Mesendoderm (in vitro differentiated cells): ENCODE measurements around the gene TNS1.

Source experiments
- DNase-seq: peaks from one replicate; pipeline ENCODE4 v3.0.0; 2013
- H2AK5ac ChIP-seq: 2 replicates; pipeline ENCODE4 v1.6.1; 2013; ENCODE audit warnings: low read length, inconsistent platforms
- H2BK120ac ChIP-seq: 2 replicates; pipeline ENCODE4 v1.6.1; 2013; ENCODE audit warnings: low read depth, mild to moderate bottlenecking, low read length, moderate library complexity, mixed read lengths
- H2BK15ac ChIP-seq: replicated peaks from 2 replicates; pipeline ENCODE4 v1.6.1; 2013; ENCODE audit warnings: low read depth, mild to moderate bottlenecking, moderate library complexity
- H2BK5ac ChIP-seq: 2 replicates; pipeline ENCODE4 v1.6.1; 2013; ENCODE audit warnings: low read length, inconsistent platforms
- H3K18ac ChIP-seq: 2 replicates; pipeline ENCODE4 v1.6.1; 2013; ENCODE audit warnings: mild to moderate bottlenecking, low read length, mixed read lengths
- H3K23ac ChIP-seq: one replicate; pipeline ENCODE4 v1.6.1; 2013; ENCODE audit warnings: low read length
- H3K27ac ChIP-seq: 2 replicates; pipeline ENCODE4 v1.5.1; 2013; ENCODE audit warnings: low read depth, mild to moderate bottlenecking, inconsistent platforms, low read length, moderate library complexity
- H3K27me3 ChIP-seq: 2 replicates; pipeline ENCODE4 v1.6.1; 2013; ENCODE audit warnings: low read length, control low read depth, mild to moderate bottlenecking, inconsistent platforms; ENCODE audit not compliant: insufficient read depth, poor library complexity
- H3K36me3 ChIP-seq: 2 replicates; pipeline ENCODE4 v1.6.1; 2013; ENCODE audit warnings: low read length, inconsistent platforms; ENCODE audit not compliant: control insufficient read depth, insufficient read depth
- H3K4ac ChIP-seq: one replicate; pipeline ENCODE4 v1.6.1; 2013; ENCODE audit warnings: low read depth, mild to moderate bottlenecking, low read length, moderate library complexity
- H3K4me1 ChIP-seq: 2 replicates; pipeline ENCODE4 v1.6.1; 2013; ENCODE audit warnings: low read depth, low read length, inconsistent platforms; ENCODE audit not compliant: control insufficient read depth
- H3K4me2 ChIP-seq: 2 replicates; pipeline ENCODE4 v1.6.1; 2013; ENCODE audit warnings: low read length
- H3K4me3 ChIP-seq: 2 replicates; pipeline ENCODE4 v1.5.1; 2013; ENCODE audit warnings: mild to moderate bottlenecking, low read length
- H3K56ac ChIP-seq: one replicate; pipeline ENCODE4 v1.6.1; 2013; ENCODE audit warnings: low read length
- H3K79me1 ChIP-seq: 2 replicates; pipeline ENCODE4 v1.6.1; 2013; ENCODE audit warnings: low read length, inconsistent platforms
- H3K79me2 ChIP-seq: 2 replicates; pipeline ENCODE4 v1.6.1; 2013; ENCODE audit warnings: mild to moderate bottlenecking, low read length; ENCODE audit not compliant: control insufficient read depth, insufficient read depth
- H3K9ac ChIP-seq: 2 replicates; pipeline ENCODE4 v1.6.1; 2013; ENCODE audit warnings: low read length, inconsistent platforms
- H4K5ac ChIP-seq: one replicate; pipeline ENCODE4 v1.6.1; 2013; ENCODE audit warnings: low read length
- H4K8ac ChIP-seq: one replicate; pipeline ENCODE4 v1.6.1; 2013; ENCODE audit warnings: low read depth, mild to moderate bottlenecking, control low read depth, low read length, moderate library complexity
- WGBS: extraction: QIAGEN DNeasy Blood & Tissue Kit; methylation state at CpG from one replicate; pipeline ENCODE4 v1.1.7; 2013; ENCODE audit warnings: low lambda C conversion rate, missing lambda C conversion rate; ENCODE audit not compliant: insufficient coverage; ENCODE audit errors: extremely low coverage; 5-methylcytosine and 5-hydroxymethylcytosine counted together

The TNS1 gene

GRCh38 chr2:218031771-218032257 lies 29.0 kb upstream of the TNS1 start:
- no peak overlapping the region for H2BK15ac ChIP-seq
- no peak overlapping the region for H2BK120ac ChIP-seq
- no peaks in the 10 kb centered on the region for H3K79me1 ChIP-seq
- no CpG with 5 or more reads among the region's 7 CpGs for WGBS
- H3K27ac ChIP-seq: no peak overlapping the region
- no peak overlapping the region for H2BK5ac ChIP-seq
- H3K9ac ChIP-seq: no peak overlapping the region
- no peak overlapping the region for H3K56ac ChIP-seq
- H4K5ac ChIP-seq: no peak overlapping the region
- no peaks in the 10 kb centered on the region for H3K36me3 ChIP-seq
- no peaks in the 10 kb centered on the region for H3K79me2 ChIP-seq
- no peak overlapping the region for H3K4me3 ChIP-seq
- no peak overlapping the region for H3K4me2 ChIP-seq
- no peak overlapping the region for H3K18ac ChIP-seq
- no peaks in the 10 kb centered on the region for H3K4me1 ChIP-seq
- no peak overlapping the region for H2AK5ac ChIP-seq
- H3K23ac ChIP-seq: no peak overlapping the region
- no peak for DNase-seq
- no peak overlapping the region for H3K4ac ChIP-seq
- H4K8ac ChIP-seq: no peak overlapping the region
- H3K27me3 ChIP-seq: peaks cover 3% of the 10 kb centered on the region

- Histone ChIP-seq H3K4me2 (no peak overlapping the region), H4K5ac (no peak overlapping the region), H3K9ac (no peak overlapping the region), H3K4ac (no peak overlapping the region), H3K36me3 (no peaks in the 10 kb centered on the region), H4K8ac (no peak overlapping the region), H3K18ac (no peak overlapping the region), H2BK120ac (no peak overlapping the region), H2BK5ac (no peak overlapping the region), H3K56ac (no peak overlapping the region), H2BK15ac (no peak overlapping the region), H3K27me3 (peaks cover 3% of the 10 kb centered on the region), H3K4me1 (no peaks in the 10 kb centered on the region), H3K79me2 (no peaks in the 10 kb centered on the region), H3K79me1 (no peaks in the 10 kb centered on the region), H3K4me3 (no peak overlapping the region), H3K27ac (no peak overlapping the region), H2AK5ac (no peak overlapping the region), H3K23ac (no peak overlapping the region)
- WGBS: 100% methylated on average over 1 of the region's 1 CpG
- DNase-seq: no peak
These were observed 28.5 kb upstream of the TNS1 start for GRCh38 chr2:218031261-218031660.

- Histone ChIP-seq H4K5ac (no peak overlapping the region), H3K27me3 (peaks cover 3% of the 10 kb centered on the region), H3K79me2 (no peaks in the 10 kb centered on the region), H3K56ac (no peak overlapping the region), H2BK5ac (no peak overlapping the region), H3K9ac (no peak overlapping the region), H3K36me3 (no peaks in the 10 kb centered on the region), H2AK5ac (no peak overlapping the region), H3K4me2 (no peak overlapping the region), H3K79me1 (no peaks in the 10 kb centered on the region), H4K8ac (no peak overlapping the region), H2BK15ac (no peak overlapping the region), H2BK120ac (no peak overlapping the region), H3K27ac (no peak overlapping the region), H3K23ac (no peak overlapping the region), H3K4ac (no peak overlapping the region), H3K18ac (no peak overlapping the region), H3K4me1 (no peaks in the 10 kb centered on the region), H3K4me3 (no peak overlapping the region)
- no peak for DNase-seq
- WGBS: no CpG with 5 or more reads among the region's 7 CpGs
These were observed 27.8 kb upstream of the TNS1 start for GRCh38 chr2:218030409-218031195.

- no peak overlapping the region for H2BK120ac ChIP-seq
- no peak overlapping the region for H4K5ac ChIP-seq
- H2BK15ac ChIP-seq: no peak overlapping the region
- H3K4me3 ChIP-seq: no peak overlapping the region
- H2BK5ac ChIP-seq: no peak overlapping the region
- H3K4me2 ChIP-seq: no peak overlapping the region
- no peak overlapping the region for H3K18ac ChIP-seq
- H3K27ac ChIP-seq: no peak overlapping the region
- no peaks in the 10 kb centered on the region for H3K79me1 ChIP-seq
- WGBS: no CpG with 5 or more reads among the region's 17 CpGs
- DNase-seq: no peak
- no peak overlapping the region for H3K56ac ChIP-seq
- H4K8ac ChIP-seq: no peak overlapping the region
- peaks cover 3% of the 10 kb centered on the region for H3K27me3 ChIP-seq
- no peak overlapping the region for H3K9ac ChIP-seq
- no peak overlapping the region for H3K23ac ChIP-seq
- H3K36me3 ChIP-seq: no peaks in the 10 kb centered on the region
- no peak overlapping the region for H3K4ac ChIP-seq
- no peaks in the 10 kb centered on the region for H3K79me2 ChIP-seq
- H2AK5ac ChIP-seq: no peak overlapping the region
- H3K4me1 ChIP-seq: no peaks in the 10 kb centered on the region
These were observed 26.9 kb upstream of the TNS1 start for GRCh38 chr2:218029366-218030360.

- Histone ChIP-seq H2AK5ac (no peak overlapping the region), H3K79me1 (no peaks in the 10 kb centered on the region), H3K23ac (no peak overlapping the region), H3K4ac (no peak overlapping the region), H3K27me3 (no peaks in the 10 kb centered on the region), H2BK120ac (no peak overlapping the region), H4K8ac (no peak overlapping the region), H2BK15ac (no peak overlapping the region), H3K18ac (no peak overlapping the region), H3K56ac (no peak overlapping the region), H3K9ac (no peak overlapping the region), H4K5ac (no peak overlapping the region), H3K4me2 (no peak overlapping the region), H3K27ac (no peak overlapping the region), H3K79me2 (no peaks in the 10 kb centered on the region), H3K4me1 (no peaks in the 10 kb centered on the region), H3K4me3 (no peak overlapping the region), H2BK5ac (no peak overlapping the region), H3K36me3 (no peaks in the 10 kb centered on the region)
- no CpG with 5 or more reads among the region's 6 CpGs for WGBS
- DNase-seq: no peak
These were observed 26.0 kb upstream of the TNS1 start for GRCh38 chr2:218028562-218029348.
